HCT116 (cell line): ENCODE data around the gene CAMSAP3. TPM values are rescaled to one million over a fixed set of nuclear protein-coding genes. Genes with fewer than 3 reads are reported as not detected.

Experiments used
- ATAC-seq: fragments of 200-7000 bp; cut with Tn5 transposase; 2 replicates; pipeline ENCODE4 v1.9.1; 2020; ENCODE audit warnings: mild to moderate bottlenecking, moderate library complexity
- BruUV-seq: library from RNA; stranded (reverse); fragments of 400-500 nt; replicated peaks from 2 replicates; lab custom pipeline; 2021; lab: Mats Ljungman, UMichigan
- CTCF ChIA-PET: fragments of 300-600 bp; sonication (Branson Sonifier 250); formaldehyde crosslinking; loops from one replicate; lab custom pipeline; 2021; ENCODE audit warnings: antibody characterized with exemption; lab: Charles Lee
- POLR2A ChIA-PET: fragments of 300-600, 350-600 bp; sonication (Branson Sonifier 250); formaldehyde crosslinking; loops from one replicate; lab custom pipeline; 2021; ENCODE audit warnings: antibody characterized with exemption; lab: Charles Lee
- RAD21 ChIA-PET, 2 experiments: fragments of 300-600 bp; sonication (Branson Sonifier 250); formaldehyde crosslinking; loops; one replicate each; lab custom pipeline; 2023; ENCODE audit warnings: low total read pairs in 2 of 2; ENCODE audit not compliant: uncharacterized antibody in 2 of 2, unreplicated experiment in 2 of 2, low non-redundant PET in 1 of 2; lab: Charles Lee
- DNase-seq: peaks from one replicate; pipeline ENCODE4 v3.0.0-alpha.2; 2010; ENCODE audit warnings: low read depth, low spot score
- H2AFZ ChIP-seq: fragments of 200-600 bp; shearing (Covaris generic), sonication (generic); 2 replicates; pipeline ENCODE4 v1.6.1; 2017; ENCODE audit warnings: low read depth, mixed run types, mixed read lengths, antibody characterized with exemption, low read length; ENCODE audit not compliant: poor library complexity, severe bottlenecking
- H3K27ac ChIP-seq: 2 replicates; pipeline ENCODE4 v1.5.1; 2012; ENCODE audit warnings: low read depth, low read length
- H3K27me3 ChIP-seq: fragments of 200-600 bp; sonication (generic); 2 replicates; pipeline ENCODE4 v1.6.1; 2016; ENCODE audit warnings: mixed run types, low read length, mixed read lengths; ENCODE audit not compliant: insufficient read depth
- H3K36me3 ChIP-seq, 2 experiments: fragments of 200-500 bp in 1 of 2; fragments of 200-600 bp in 1 of 2; sonication (Bioruptor generic) in 1 of 2; sonication (generic) in 1 of 2; 2 replicates each; pipeline versions ENCODE4 v1.5.1 to v1.6.1; 2014 to 2016; ENCODE audit warnings: low read length in 2 of 2, inconsistent platforms in 1 of 2, mixed read lengths in 1 of 2, mixed run types in 1 of 2; ENCODE audit not compliant: insufficient read depth in 2 of 2, control insufficient read depth in 1 of 2
- H3K4me1 ChIP-seq, 2 experiments: fragments of 200-600 bp in 1 of 2; sonication (generic) in 1 of 2; 2 replicates each; pipeline versions ENCODE4 v1.5.1 to v1.6.1; 2012 to 2017; ENCODE audit warnings: low read length in 2 of 2, inconsistent platforms in 1 of 2, mild to moderate bottlenecking in 1 of 2, mixed read lengths in 1 of 2, mixed run types in 1 of 2, moderate library complexity in 1 of 2; ENCODE audit not compliant: insufficient read depth in 2 of 2, control insufficient read depth in 1 of 2
- H3K4me2 ChIP-seq: fragments of 200-600 bp; sonication (generic); 2 replicates; pipeline ENCODE4 v1.6.1; 2017; ENCODE audit warnings: mixed run types, low read length, mixed read lengths
- H3K4me3 ChIP-seq, 2 experiments: fragments of 200-600 bp in 1 of 2; sonication (generic) in 1 of 2; replicated peaks in 1 of 2; 2 replicates each; pipeline ENCODE4 v1.5.1; 2011 to 2016; ENCODE audit warnings: low read length in 2 of 2, control low read depth in 1 of 2, low read depth in 1 of 2, mild to moderate bottlenecking in 1 of 2, mixed read lengths in 1 of 2, mixed run types in 1 of 2
- H3K79me2 ChIP-seq: fragments of 200-600 bp; sonication (generic); 2 replicates; pipeline ENCODE4 v1.6.1; 2017; ENCODE audit warnings: mild to moderate bottlenecking, mixed run types, low read length, moderate library complexity, mixed read lengths; ENCODE audit not compliant: insufficient read depth
- H3K9ac ChIP-seq: fragments of 200-600 bp; sonication (generic); 2 replicates; pipeline ENCODE4 v1.6.1; 2016; ENCODE audit warnings: low read length, mixed read lengths
- H3K9me2 ChIP-seq: fragments of 200-600 bp; sonication (generic), shearing (Covaris generic); 2 replicates; pipeline ENCODE4 v1.6.1; 2017; ENCODE audit warnings: mixed run types, mild to moderate bottlenecking, moderate library complexity; ENCODE audit not compliant: insufficient read depth
- H3K9me3 ChIP-seq, 2 experiments: fragments of 200-500 bp in 1 of 2; fragments of 200-600 bp in 1 of 2; sonication (Bioruptor generic) in 1 of 2; sonication (generic) in 1 of 2; 2 replicates each; pipeline ENCODE4 v1.6.1; 2014 to 2017; ENCODE audit warnings: low read length in 2 of 2, mixed read lengths in 2 of 2, inconsistent platforms in 1 of 2, low read depth in 1 of 2, mild to moderate bottlenecking in 1 of 2, mixed run types in 1 of 2, moderate library complexity in 1 of 2; ENCODE audit not compliant: control insufficient read depth in 1 of 2, insufficient read depth in 1 of 2
- H4K20me1 ChIP-seq: fragments of 200-600 bp; sonication (generic), shearing (Covaris generic); 2 replicates; pipeline ENCODE4 v1.6.1; 2017; ENCODE audit warnings: mixed run types, mild to moderate bottlenecking, moderate library complexity; ENCODE audit not compliant: insufficient read depth
- EGR1 ChIP-seq: IDR thresholded peaks from 2 replicates; pipeline ENCODE4 v1.6.1; 2012; ENCODE audit warnings: low read depth
- ELF1 ChIP-seq: IDR thresholded peaks from 2 replicates; pipeline ENCODE4 v1.6.1; 2012; ENCODE audit warnings: low read depth, borderline replicate concordance
- JUND ChIP-seq: IDR thresholded peaks from 2 replicates; pipeline ENCODE4 v1.6.1; 2012
- POLR2A ChIP-seq: IDR thresholded peaks from 2 replicates; pipeline ENCODE4 v1.7.0; 2011; ENCODE audit warnings: borderline replicate concordance; ENCODE audit not compliant: insufficient read depth, insufficient read length; ENCODE audit errors: extremely low read depth
- POLR2AphosphoS5 ChIP-seq: IDR thresholded peaks from 2 replicates; pipeline ENCODE4 v1.6.1; 2011; ENCODE audit warnings: mild to moderate bottlenecking, low read depth, low read length, moderate library complexity
- SIN3A ChIP-seq: IDR thresholded peaks from 2 replicates; pipeline ENCODE4 v1.6.1; 2012; ENCODE audit warnings: low read depth
- YY1 ChIP-seq: IDR thresholded peaks from 2 replicates; pipeline ENCODE4 v1.6.1; 2011; ENCODE audit warnings: low read length, low read depth, moderate library complexity, mild to moderate bottlenecking; ENCODE audit not compliant: insufficient replicate concordance; ENCODE audit errors: extremely low read depth
- intact Hi-C: fragments of 100-400 bp; cut with micrococcal nuclease; formaldehyde crosslinking; loops from 2 replicates; pipeline ENCODE4 v1.10.0; 2022
- total RNA-seq: library from RNA; stranded (reverse); gene quantifications from one replicate; pipeline ENCODE4 v1.2.1, GENCODE V29; 2021; ENCODE audit not compliant: unreplicated experiment
- TF ChIP-seq, protein P1 (sequence below): IDR thresholded peaks from 2 replicates; pipeline ENCODE4 v1.6.1; 2012
- TF ChIP-seq, protein P2 (sequence below), 3 experiments: fragments of 200-600 bp in 1 of 3; sonication (generic) in 1 of 3; IDR thresholded peaks in 2 of 3; conservative IDR thresholded peaks in 1 of 3; 2 replicates each; pipeline ENCODE4 v1.5.1; 2012 to 2017; ENCODE audit warnings: low read depth in 2 of 3, low read length in 2 of 3, antibody characterized with exemption in 1 of 3, borderline replicate concordance in 1 of 3, control low read depth in 1 of 3, mild to moderate bottlenecking in 1 of 3, mixed read lengths in 1 of 3, mixed run types in 1 of 3, moderate library complexity in 1 of 3; ENCODE audit not compliant: insufficient read depth in 1 of 3

CAMSAP3 gene
- total RNA-seq, 1 experiment from 2014 or later, result 24.0 TPM

DNA sequence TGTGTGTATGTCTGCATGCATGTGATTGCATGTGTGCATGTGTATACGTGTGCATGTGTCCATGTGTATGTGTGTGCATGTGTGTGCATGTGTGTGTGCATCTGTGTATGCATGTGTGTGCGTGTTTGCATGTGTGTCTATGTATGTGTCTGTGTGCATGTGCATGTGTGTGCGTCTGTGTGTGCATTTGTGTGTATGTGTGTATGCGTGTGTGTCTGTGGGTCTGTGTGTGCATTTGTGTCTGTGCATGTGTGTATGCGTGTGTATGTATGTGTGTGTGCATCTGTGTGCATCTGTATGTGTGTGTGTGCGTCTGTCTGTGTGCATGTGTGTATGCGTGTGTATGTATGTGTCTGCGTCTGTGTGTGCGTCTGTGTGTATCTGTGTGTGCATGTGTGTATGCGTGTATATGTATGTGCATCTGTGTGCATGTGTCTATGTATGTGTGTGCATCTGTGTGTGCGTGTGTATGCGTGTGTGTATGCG is 44.2 kb downstream of the CAMSAP3 start (continued):
- TF ChIP-seq POLR2AphosphoS5, result no peak

DNA sequence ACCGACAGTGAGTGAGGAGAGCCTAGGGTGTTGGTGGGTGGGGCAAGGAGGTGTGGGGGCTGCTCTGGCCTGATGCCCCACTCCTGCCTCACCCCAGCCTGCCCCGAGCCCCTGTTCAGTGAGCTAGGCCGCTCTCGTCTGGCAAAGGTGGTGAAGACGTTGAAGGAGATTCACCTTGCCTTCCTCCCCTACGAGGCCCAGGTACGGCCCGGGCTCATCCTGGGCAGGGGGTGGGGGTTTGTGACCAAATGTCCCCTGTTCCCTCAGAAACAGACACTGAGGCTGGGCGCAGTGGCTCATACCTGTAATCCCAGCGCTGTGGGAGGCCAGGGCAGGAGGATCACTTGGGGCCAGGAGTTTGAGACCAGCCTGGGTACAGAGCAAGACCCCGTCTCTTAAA is 45.1 kb downstream of the CAMSAP3 start:
- H3K4me1 ChIP-seq, result peaks cover 8 to 27% of the 10 kb centered on the region in 2 experiments; a peak in 3 of 4 replicates
- TF ChIP-seq SIN3A, result no peak
- no peak for TF ChIP-seq YY1
- TF ChIP-seq, protein P1, sequence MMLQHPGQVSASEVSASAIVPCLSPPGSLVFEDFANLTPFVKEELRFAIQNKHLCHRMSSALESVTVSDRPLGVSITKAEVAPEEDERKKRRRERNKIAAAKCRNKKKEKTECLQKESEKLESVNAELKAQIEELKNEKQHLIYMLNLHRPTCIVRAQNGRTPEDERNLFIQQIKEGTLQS, result no peak
- TF ChIP-seq, protein P2, sequence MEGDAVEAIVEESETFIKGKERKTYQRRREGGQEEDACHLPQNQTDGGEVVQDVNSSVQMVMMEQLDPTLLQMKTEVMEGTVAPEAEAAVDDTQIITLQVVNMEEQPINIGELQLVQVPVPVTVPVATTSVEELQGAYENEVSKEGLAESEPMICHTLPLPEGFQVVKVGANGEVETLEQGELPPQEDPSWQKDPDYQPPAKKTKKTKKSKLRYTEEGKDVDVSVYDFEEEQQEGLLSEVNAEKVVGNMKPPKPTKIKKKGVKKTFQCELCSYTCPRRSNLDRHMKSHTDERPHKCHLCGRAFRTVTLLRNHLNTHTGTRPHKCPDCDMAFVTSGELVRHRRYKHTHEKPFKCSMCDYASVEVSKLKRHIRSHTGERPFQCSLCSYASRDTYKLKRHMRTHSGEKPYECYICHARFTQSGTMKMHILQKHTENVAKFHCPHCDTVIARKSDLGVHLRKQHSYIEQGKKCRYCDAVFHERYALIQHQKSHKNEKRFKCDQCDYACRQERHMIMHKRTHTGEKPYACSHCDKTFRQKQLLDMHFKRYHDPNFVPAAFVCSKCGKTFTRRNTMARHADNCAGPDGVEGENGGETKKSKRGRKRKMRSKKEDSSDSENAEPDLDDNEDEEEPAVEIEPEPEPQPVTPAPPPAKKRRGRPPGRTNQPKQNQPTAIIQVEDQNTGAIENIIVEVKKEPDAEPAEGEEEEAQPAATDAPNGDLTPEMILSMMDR (IDR thresholded peaks at IDR 0.05 in 2 of 3, conservative IDR thresholded peaks at IDR 0.05 in 1 of 3; ENCODE audit: borderline replicate concordance in 1 of 3, insufficient read depth in 1 of 3, low read depth in 2 of 3, low read length in 2 of 3), result no peak
- no peak for TF ChIP-seq JUND
- no peak for TF ChIP-seq ELF1
- no peak for TF ChIP-seq POLR2A
- no peak for TF ChIP-seq EGR1
- TF ChIP-seq, all 23 proteins: peak for 0
- Histone ChIP-seq H2AFZ (no peak overlapping the region), H3K4me2 (no peak overlapping the region), H3K9me2 (no peaks in the 10 kb centered on the region), H3K9ac (no peak overlapping the region), H3K27me3 (no peaks in the 10 kb centered on the region), H3K9me3 (peaks cover 0 to 4% of the 10 kb centered on the region in 2 experiments; a peak in 1 of 4 replicates), H3K27ac (no peak overlapping the region), H4K20me1 (no peaks in the 10 kb centered on the region), H3K79me2 (peaks cover 17% of the 10 kb centered on the region), H3K36me3 (no peaks in the 10 kb centered on the region; a peak in 1 of 4 replicates), H3K4me3 (no peak overlapping the region)
- ChIA-PET RAD21 (no interaction called here), CTCF (interaction anchor here (1.0 to 1.1 kb wide), 3 partner anchors 11 to 159 kb away, joined by 3 to 7 read pairs (median 4); no protein-coding TSS in a partner anchor), POLR2A (no interaction called here)
- no peak for DNase-seq
- no TSS peak for BruUV-seq
- intact Hi-C loops, result no loop called here
- no peak for ATAC-seq
